LNCaP clone FGC (cell line): ENCODE results near the gene NHS.
A peak's percentile ranks its signal among the peaks of the same experiment; 100 is the strongest.

Source experiments
- DNase-seq: peaks from one replicate; pipeline ENCODE4 v3.0.0-alpha.2; 2011; ENCODE audit warnings: low read depth
- H3K4me3 ChIP-seq: 2 replicates; pipeline ENCODE4 v1.5.1; 2011; ENCODE audit warnings: mild to moderate bottlenecking, low read depth, low read length, control low read depth
- CTCF ChIP-seq: IDR thresholded peaks from 2 replicates; pipeline ENCODE4 v1.5.1; 2012; ENCODE audit warnings: mild to moderate bottlenecking; ENCODE audit not compliant: control insufficient read depth, insufficient read depth; ENCODE audit errors: extremely low read depth

The NHS gene

GRCh38 chrX:17377091-17377717 lies 2.2 kb downstream of the NHS start:
- no peak for TF ChIP-seq CTCF
- H3K4me3 ChIP-seq: no peak overlapping the region
- DNase-seq: no peak

GRCh38 chrX:17377795-17378194 lies 2.8 kb downstream of the NHS start:
- H3K4me3 ChIP-seq: no peak overlapping the region
- DNase-seq: no peak
- no peak for TF ChIP-seq CTCF

GRCh38 chrX:17380221-17380620 lies 5.2 kb downstream of the NHS start:
- TF ChIP-seq CTCF: no peak
- H3K4me3 ChIP-seq: no peak overlapping the region
- no peak for DNase-seq

- DNase-seq: no peak
- TF ChIP-seq CTCF: no peak
- no peak overlapping the region for H3K4me3 ChIP-seq
These were observed 15.4 kb downstream of the NHS start for GRCh38 chrX:17390419-17390850.

- TF ChIP-seq CTCF: no peak
These were observed 20.2 kb downstream of the NHS start for GRCh38 chrX:17395154-17395553.

GRCh38 chrX:17397074-17397473 lies 22.1 kb downstream of the NHS start:
- no peak for TF ChIP-seq CTCF
- no peak for DNase-seq
- H3K4me3 ChIP-seq: no peak overlapping the region

More at GRCh38 chrX:17395154-17395553, 20.2 kb downstream of the NHS start:
- no peak overlapping the region for H3K4me3 ChIP-seq
- no peak for DNase-seq

- no peak overlapping the region for H3K4me3 ChIP-seq
- TF ChIP-seq CTCF: no peak
- peak; percentile 3 for DNase-seq
These were observed 28.2 kb downstream of the NHS start for GRCh38 chrX:17403189-17403691.
